NT2/D1 (cell line): ENCODE results near the gene SERPINF2.
"Not testable (repeated sequence)": the region's sequence is repeated elsewhere in the genome, so short reads cannot be mapped to it uniquely, and the experiment has no call there.

ENCODE experiments used
- YY1 ChIP-seq: IDR thresholded peaks from 2 replicates; pipeline ENCODE4 v1.6.1; 2011; ENCODE audit not compliant: insufficient read length, insufficient read depth
- ZNF274 ChIP-seq: IDR thresholded peaks from 2 replicates; pipeline ENCODE4 v1.6.1; 2011; ENCODE audit warnings: mild to moderate bottlenecking, low read depth, low read length

DNA sequence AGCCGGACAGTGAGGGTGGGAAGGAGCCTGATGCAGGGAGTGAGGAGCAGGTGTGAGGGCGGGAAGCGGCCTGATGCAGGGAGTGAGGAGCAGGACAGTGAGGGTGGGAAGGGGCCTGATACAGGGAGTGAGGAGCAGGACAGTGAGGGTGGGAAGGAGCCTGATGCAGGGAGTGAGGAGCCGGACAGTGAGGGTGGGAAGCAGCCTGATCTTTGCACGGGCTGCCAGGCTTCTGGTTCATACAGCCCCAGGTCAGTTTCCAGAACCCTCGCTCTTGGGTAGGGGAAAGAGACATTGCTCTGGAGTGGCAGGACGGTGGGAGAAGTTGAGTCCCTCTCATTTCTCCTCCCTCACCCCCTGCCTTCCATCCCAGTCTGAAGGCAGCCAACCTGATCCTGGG lies 772 bp upstream of the SERPINF2 start:
- TF ChIP-seq ZNF274, YY1: not testable (repeated sequence)
